Right ventricle myocardium inferior (tissue), 1 donor: Measurements from ENCODE around the gene RSRC1. TPM values are rescaled to one million over a fixed set of nuclear protein-coding genes. Genes with fewer than 3 reads are reported as not detected.
A peak's percentile ranks its signal among the peaks of the same experiment; 100 is the strongest.
"Not testable (repeated sequence)": the region's sequence is repeated elsewhere in the genome, so short reads cannot be mapped to it uniquely, and the experiment has no call there.

ENCODE experiments used
- ATAC-seq: fragments of 200-7000 bp; cut with Tn5 transposase; one replicate; pipeline ENCODE4 v1.9.1; 2020; ENCODE audit warnings: mild to moderate bottlenecking, moderate library complexity
- DNase-seq: peaks from one replicate; pipeline ENCODE4 v3.0.0; 2021; ENCODE audit errors: missing footprints
- intact Hi-C: fragments of 100-400 bp; cut with DNase I; formaldehyde crosslinking; loops from one replicate; pipeline ENCODE4 v1.11.0; 2022
- total RNA-seq: library from RNA; stranded (reverse); fragmentation: NEBNext Ultra II Directional; extraction: Animal tissue kit (Norgen Biotek cat#: 25700); gene quantifications from one replicate; pipeline ENCODE4 v1.2.1, GENCODE V29; 2021
- donor health status: DM: no; HTN: yes; CAD: no; lungs with severe emphysema.

The RSRC1 gene
- total RNA-seq, 1 donor from 2014 or later, result 22.9 TPM

DNA sequence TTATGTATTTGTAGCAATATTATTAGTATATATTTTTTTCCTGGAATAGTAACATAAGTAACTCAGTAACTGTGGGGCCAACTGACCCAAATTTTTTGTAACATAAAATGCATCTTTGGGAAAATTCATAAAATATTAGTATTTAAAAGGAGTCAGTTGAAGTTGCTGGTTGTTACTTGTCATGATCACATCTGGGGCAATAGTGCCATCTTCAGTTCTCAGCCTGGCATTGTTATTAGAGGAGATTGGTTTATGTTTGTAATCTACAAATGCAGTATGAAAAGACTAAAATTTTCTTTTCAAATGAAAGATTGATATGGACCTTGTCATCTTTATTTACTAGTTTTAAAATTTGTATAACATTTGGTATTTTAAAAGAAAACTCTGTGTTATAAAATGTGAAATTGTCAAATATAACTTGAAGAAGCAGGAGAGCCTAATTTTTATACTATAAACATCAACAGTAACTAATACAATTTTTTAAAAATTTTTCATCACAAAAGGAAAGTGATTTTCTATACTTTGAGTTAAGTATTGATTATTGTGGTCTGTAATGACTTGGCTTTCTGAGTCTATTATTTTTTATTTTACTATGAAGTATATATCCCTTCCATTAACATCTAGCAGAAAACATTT lies 422.3 kb downstream of the RSRC1 start:
- ATAC-seq (no peak), DNase-seq (no peak)
- intact Hi-C loops, result loop anchor here (2.0 kb wide), 1 partner anchor 913 kb away; no protein-coding TSS in a partner anchor

DNA sequence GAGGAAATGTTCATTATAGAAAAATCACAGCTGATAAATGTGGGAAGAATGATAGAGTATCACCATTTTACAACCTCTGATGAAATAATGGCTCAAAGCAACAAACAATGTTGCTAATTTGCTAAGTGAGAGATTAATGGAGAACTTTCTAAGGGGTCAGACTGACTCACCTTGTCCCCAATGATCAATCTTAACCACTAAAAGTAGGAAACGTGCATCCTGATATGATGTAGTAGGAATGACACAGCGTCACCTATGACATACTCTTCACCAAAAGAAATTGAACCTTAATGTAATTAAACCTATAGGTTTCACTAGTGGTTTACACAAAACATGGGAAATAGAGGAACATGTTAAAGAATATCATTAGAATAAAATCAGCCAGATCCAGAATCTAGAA lies 426.0 kb downstream of the RSRC1 start:
- no peak for DNase-seq
- no peak for ATAC-seq
- intact Hi-C loops, result loop anchor here (5.0 kb wide), 1 partner anchor 36 kb away; the partner anchor contains the start of gene MLF1

DNA sequence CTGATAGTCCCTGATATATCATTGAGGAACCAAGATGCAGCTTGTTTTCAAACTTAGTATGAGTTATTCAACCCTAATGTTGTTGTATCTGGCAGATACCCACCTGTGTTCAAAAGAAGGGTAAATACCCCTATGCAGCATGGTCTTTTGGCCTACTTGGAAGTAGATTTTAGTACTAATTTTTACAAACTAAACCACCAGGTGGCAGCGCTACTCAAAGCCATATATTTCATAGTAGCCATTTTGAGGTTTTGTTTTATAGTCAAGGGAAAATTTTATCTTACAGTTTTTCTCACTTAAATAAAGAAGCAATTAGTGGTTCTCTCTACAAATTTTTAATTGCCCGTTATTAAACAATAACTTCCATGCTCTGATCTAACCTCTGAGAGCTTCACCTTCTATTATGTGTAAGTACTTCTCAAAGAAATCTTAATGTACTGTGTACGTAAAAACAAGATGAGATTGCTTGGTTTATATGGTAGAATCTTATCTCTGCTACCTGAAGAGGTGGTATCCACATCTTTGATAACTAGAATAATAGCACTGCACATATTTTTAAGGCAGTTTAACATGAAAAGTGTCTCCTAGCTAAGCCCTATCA lies 429.6 kb downstream of the RSRC1 start:
- intact Hi-C loops, result loop anchor here (5.0 to 10.0 kb wide), 3 partner anchors 33 to 103 kb away; partner anchors contain the start of genes GFM1 and MLF1
- DNase-seq (no peak), ATAC-seq (no peak)

DNA sequence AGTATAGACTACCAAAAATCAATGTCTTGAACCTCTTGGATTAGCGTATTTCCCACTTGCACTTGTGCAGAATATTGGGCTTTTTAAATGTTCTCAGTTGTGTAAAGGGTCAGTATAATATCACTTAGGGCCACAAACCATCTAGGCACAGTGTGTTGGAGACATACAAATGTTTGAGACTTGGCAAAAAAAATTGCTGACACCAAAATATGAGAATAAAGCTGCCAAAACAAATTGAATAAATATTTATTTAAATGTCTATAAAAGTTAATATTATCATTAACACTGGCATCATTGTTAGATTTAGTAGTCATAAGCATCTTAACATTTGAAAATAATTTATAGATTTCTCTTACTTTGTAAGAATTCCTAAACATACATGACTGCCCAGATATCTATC lies 430.2 kb downstream of the RSRC1 start:
- no peak for DNase-seq
- no peak for ATAC-seq
- intact Hi-C loops, result loop anchor here (5.0 to 10.0 kb wide), 2 partner anchors 55 to 102 kb away; partner anchors contain the start of gene GFM1

DNA sequence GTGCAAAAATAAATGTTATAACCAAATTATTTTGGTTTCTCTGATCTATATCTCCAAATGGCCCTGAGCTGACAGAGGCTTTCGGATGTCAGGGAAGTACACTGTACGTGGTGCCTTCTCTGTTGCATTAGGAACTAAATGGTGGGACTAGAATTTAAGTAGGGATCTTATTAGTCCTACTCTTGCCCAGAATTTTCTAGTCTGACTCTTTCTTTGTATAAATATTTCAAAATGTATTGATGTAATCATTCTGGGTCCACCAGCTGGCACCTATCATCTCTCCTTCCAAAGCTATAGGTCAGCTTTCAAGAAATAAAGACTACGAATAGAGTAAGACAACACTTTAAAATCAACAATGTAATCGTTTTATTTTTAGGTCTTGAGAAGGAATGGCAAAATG lies 438.8 kb downstream of the RSRC1 start:
- no peak for DNase-seq
- intact Hi-C loops, result loop anchor here (10.0 kb wide), 1 partner anchor 46 kb away; no protein-coding TSS in a partner anchor
- ATAC-seq, result no peak

- ATAC-seq, DNase-seq: not testable (repeated sequence)
- intact Hi-C loops, result loop anchor here (10.0 kb wide), 1 partner anchor 45 kb away; no protein-coding TSS in a partner anchor
Observed at GRCh38 chr3:158549938-158550337, 440.0 kb downstream of the RSRC1 start.

DNA sequence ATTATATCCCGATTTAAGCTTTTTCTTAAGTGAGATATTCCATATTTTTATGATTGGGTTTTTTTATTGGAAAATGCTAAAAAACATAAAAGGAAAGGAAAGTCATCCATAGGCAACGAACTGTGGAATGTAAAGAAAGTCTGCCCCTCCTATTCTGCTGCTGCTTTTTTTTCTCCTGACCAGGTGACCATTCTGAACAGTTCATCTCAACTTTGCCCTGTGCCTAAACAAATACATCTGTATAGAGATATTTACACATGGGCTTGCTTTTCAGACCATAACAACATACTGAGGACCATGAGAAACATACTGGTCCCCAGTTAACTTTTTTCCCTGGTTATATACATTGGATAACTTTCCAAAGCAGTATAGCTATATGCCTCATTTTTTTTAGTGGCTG lies 442.2 kb downstream of the RSRC1 start:
- no peak for DNase-seq
- no peak for ATAC-seq
- intact Hi-C loops, result no loop called here

DNA sequence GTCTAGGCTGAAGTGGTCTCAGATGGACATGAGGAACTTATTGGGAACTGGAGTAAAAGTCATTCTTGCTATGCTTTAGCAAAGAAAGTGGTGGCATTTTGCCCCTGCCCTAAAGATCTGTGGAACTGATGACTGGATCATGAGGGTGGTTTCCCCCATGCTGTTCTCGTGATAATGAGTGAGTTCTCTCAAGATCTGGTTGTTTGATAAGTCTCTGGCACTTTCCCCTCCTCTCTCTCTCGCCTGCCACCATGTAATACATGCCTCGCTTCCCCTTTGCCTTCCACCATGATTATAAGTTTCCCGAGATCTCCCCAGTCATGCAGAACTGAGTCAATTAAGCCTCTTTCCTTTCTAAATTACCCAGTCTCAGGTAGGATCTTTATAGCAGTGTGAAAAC lies 449.6 kb downstream of the RSRC1 start:
- ATAC-seq (no peak), DNase-seq (no peak)
- intact Hi-C loops, result no loop called here

GRCh38 chr3:158560979-158561378 lies 451.1 kb downstream of the RSRC1 start:
- ATAC-seq (no peak), DNase-seq (no peak)
- intact Hi-C loops, result no loop called here

- intact Hi-C loops, result no loop called here
- DNase-seq (no peak), ATAC-seq (no peak)
Observed at GRCh38 chr3:158562674-158563073, 452.8 kb downstream of the RSRC1 start.

DNA sequence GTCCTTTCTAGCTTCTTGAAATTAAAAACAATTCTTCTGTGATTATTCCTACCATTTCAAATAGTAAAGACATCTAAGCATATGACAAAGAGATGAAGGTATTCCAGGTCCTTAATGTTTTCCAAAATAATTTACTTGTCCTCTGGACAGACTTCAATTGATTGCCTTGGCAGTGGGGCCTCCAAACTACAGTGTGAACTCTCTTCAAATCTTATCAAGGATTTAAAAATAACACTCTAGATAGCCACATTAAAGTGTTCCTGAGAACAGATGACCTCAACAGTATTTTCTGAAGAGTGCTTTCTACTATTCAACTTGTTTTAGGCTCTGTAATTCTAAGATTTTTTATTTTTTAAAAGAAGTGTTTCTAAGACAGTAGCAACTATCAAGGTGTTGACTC lies 453.2 kb downstream of the RSRC1 start:
- peak; percentile 54 for ATAC-seq
- intact Hi-C loops, result no loop called here
- no peak for DNase-seq

DNA sequence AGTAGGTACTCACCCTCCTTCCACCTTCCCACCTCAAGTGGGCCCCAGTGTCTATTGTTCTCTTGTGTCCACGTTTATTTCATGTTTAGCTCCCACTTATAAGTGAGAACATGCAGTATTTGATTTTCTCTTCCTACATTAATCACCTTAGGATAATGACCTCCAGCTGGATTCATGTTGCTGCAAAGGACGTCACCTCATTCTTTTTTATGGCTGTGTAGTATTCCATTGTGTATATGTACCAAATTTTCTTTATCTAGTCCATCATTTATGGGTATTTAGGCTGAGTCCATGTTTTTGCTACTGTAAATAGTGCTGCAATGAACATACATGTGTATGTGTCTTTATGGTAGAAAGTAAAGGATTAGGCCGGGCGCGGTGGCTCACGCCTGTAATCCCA lies 455.2 kb downstream of the RSRC1 start:
- DNase-seq, result no peak
- intact Hi-C loops, result no loop called here
- ATAC-seq, result no peak

DNA sequence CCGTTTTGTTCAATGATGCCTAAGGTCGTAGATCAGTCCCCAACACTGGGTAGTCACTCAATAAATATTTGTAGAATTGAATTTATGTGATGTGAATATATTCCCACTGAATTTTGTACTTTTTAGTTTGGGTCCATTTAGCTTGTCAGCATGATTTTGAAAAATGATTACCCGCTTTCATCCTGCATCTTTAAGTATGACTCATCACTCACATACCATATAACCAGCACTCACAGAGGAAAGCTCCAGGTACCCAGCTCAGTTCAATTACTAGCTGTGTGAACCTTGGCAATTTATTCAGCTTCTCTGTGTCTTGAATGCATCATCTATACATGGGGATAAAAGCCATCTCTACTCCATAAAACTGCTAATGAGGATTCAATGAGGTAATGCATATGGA lies 458.9 kb downstream of the RSRC1 start:
- intact Hi-C loops, result no loop called here
- no peak for ATAC-seq
- no peak for DNase-seq

DNA sequence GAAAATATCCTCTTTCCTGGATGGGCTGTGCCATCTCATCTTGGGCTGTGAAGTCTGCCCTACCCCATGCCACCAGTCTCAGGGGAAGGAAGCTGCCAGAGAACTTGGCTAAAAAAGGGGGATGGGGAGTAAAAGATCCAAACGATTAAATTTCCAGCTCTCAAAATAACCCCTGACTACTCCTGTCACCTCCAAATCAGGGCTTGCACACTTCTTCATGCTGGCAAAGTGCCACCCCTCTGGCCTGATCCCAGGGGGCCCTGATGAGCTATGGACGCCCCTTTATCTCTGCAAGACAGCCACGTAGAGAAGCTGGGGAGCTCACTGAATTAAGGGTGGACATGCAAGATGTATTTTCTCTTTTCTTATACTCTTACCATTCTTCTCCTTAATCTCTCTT lies 459.9 kb downstream of the RSRC1 start:
- ATAC-seq (no peak), DNase-seq (no peak)
- intact Hi-C loops, result loop anchor here (5.0 kb wide), 2 partner anchors 32 to 73 kb away; partner anchors contain the start of gene GFM1

- peak; percentile 99 for ATAC-seq
- intact Hi-C loops, result loop anchor here (5.0 kb wide), 2 partner anchors 34 to 71 kb away; partner anchors contain the start of gene GFM1
- DNase-seq, result peak; percentile 96
Observed at GRCh38 chr3:158570999-158571702, 461.3 kb downstream of the RSRC1 start, which contains the start of gene MLF1. Gene MLF1 (plus strand): TSS chr3:158571194. CDS start chr3:158571301, 107 bp downstream.

DNA sequence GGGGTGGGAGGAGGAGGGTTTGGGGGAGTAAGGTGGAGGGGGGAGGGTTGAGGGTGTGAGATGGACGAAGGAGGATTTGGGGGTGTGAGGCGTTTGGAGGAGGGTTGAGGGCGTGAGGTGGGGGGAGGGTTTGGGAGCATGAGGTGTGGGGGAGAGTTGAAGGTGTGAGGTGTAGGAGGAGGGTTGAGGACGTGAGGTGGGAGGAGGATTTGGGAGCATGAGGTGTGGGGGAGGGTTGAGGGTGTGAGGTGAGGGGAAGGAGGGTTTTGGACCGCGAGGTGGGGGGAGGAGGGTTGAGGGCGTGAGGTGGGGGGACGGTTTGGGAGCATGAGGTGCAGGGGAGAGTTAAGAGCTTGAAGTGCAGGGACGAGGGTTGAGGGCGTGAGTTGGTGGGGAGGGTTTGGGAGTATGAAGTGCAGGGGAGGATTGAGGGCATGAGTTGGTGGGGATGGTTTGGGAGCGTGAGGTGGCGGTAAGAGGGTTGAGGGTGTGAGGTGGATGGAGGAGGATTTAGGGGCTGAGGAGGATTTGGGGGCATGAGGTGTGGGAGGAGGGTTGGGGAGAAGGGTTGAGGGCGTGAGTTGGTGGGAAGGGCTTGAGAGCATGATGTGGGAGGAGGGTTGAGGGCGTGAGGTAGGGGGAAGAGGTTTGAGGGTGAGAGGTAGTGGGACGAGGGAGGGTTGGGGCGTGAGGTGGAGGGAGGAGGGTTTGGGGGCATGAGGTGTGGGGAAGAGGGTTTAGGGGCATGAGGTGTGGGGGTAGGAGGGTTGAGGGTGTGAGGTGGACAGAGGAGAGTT lies 462.3 kb downstream of the RSRC1 start:
- DNase-seq, result no peak
- no peak for ATAC-seq
- intact Hi-C loops, result loop anchor here (5.0 kb wide), 2 partner anchors 35 to 70 kb away; partner anchors contain the start of gene GFM1

GRCh38 chr3:158572766-158573060 lies 462.8 kb downstream of the RSRC1 start:
- DNase-seq (no peak), ATAC-seq (no peak)
- intact Hi-C loops, result loop anchor here (5.0 kb wide), 2 partner anchors 35 to 70 kb away; partner anchors contain the start of gene GFM1

DNA sequence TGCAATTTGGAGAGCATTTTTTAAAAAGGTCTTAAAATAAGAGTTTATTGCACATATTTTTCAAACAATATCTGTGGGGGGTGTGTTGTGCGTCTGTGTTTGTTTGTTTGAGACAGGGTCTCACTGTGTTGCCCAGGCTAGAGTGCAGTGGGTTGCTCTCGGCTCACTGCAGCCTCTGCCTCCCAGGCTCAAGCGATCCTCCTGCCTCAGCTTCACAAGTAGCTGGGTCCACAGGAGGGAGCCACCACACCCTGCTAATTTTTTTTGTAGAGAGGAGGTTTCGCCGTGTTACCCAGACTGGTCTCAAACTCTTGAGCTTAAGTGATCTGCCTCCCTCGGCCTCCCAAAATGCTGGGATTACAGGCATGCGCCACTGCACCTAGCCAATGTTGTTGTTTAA lies 463.8 kb downstream of the RSRC1 start:
- intact Hi-C loops, result loop anchor here (5.0 kb wide), 2 partner anchors 36 to 69 kb away; partner anchors contain the start of gene GFM1
- DNase-seq (no peak), ATAC-seq (no peak)

- intact Hi-C loops, result loop anchor here (5.0 kb wide), 2 partner anchors 37 to 68 kb away; partner anchors contain the start of gene GFM1
- no peak for ATAC-seq
- DNase-seq, result no peak
Observed at GRCh38 chr3:158574646-158575045, 464.8 kb downstream of the RSRC1 start.
